Ovary (tissue), 3 donors: ENCODE results near the gene TMEM86B.

Source experiments
- CTCF ChIP-seq, 3 donors: fragments of 450-650 bp in 2 of 3; fragments of 200-600 bp in 1 of 3; IDR thresholded peaks; one replicate each; pipeline versions ENCODE4 v1.5.1 to v1.8.0; 2016 to 2022; ENCODE audit warnings: antibody characterized with exemption in 3 of 3, mild to moderate bottlenecking in 1 of 3
- POLR2A ChIP-seq: fragments of 450-650 bp; IDR thresholded peaks from one replicate; pipeline ENCODE4 v1.6.1; 2017; ENCODE audit warnings: antibody characterized with exemption, mild to moderate bottlenecking, moderate library complexity
- donor health status: DM: no; HTN: no; CAD: no.

GRCh38 chr19:55239004-55239403 lies 10.4 kb upstream of the TMEM86B start:
- TF ChIP-seq CTCF (IDR thresholded peaks at IDR 0.05) (no peak), POLR2A (no peak)
